GM18909 (cell line): Measurements from ENCODE around the gene SLC6A1.

Source experiments
- ATAC-seq: cut with Tn5 transposase; IDR thresholded peaks from one replicate; pipeline ENCODE4 v1.9.1; 2021; ENCODE audit warnings: mild to moderate bottlenecking; ENCODE audit not compliant: unreplicated experiment, poor library complexity

Gene SLC6A1

DNA sequence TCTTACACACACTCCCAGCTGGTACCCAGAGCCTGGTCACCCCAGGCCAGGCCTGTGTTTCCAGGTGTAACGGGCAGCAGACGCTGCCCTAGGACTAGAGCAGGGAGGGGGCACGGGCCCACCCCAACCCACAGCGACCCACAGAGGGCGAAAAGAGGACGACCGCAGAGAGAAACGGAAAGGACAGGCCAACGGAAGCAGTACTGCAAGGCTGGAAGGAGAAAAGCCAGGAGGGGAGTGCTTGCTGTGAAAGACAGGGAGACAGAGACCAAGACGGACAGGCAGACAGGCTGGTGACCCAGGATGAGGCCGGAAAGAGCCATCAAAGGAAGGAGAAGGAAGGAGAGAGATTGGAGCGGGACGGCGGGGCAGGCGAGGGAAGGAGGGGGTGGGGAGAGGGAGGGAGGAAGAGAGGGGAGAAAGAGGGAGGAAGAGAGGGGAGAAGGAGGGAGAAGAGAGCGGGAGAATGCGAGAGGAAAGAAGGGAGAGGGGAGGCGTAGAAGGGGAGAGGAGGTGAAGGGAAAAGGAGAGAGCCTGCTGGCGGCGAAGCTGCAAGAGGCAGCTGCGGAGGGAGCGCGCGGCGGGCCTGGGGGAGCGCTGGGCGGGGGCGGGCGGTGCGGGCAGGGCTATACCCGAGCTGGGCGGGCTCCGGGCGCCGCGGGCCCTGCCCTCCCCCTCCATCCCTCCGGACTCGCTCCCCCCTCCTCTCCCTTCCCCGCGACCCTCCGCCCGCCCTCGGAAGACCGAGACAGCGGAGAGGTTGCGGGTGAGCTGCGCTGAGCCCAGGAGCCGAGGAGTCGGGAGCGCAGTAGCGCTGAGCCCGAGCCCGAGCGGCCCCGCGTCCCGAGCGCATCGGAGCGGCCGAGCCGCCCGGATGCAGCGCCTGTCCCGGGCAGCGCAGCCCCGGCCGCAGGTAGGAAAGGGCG, at the start of gene SLC6A1:
Gene SLC6A1 (plus strand): TSS at position 732 of the 926 bp plus-strand sequence. CDS start 24,464 bp downstream, outside the sequence.
- no peak for ATAC-seq

DNA sequence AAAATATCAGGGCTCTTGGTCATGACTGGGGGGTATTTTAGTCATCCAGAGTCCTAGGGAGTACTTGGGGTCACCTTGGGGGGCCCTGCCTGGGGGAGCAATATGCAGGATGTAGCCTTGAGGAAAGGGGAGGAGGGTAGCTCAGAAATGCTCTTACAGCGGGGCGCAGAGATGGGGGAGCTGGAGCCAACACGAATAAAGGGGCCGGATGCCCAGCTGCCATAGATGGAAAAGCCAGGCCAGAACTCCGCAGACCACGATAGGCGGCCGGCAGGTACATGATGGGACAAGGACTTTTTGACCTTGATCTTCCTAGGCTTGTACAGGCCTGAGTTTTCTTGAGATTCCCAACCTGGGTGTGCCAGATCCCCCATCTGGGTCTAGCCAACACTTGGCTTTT, 47.7 kb upstream of the SLC6A1 start:
- no peak for ATAC-seq

DNA sequence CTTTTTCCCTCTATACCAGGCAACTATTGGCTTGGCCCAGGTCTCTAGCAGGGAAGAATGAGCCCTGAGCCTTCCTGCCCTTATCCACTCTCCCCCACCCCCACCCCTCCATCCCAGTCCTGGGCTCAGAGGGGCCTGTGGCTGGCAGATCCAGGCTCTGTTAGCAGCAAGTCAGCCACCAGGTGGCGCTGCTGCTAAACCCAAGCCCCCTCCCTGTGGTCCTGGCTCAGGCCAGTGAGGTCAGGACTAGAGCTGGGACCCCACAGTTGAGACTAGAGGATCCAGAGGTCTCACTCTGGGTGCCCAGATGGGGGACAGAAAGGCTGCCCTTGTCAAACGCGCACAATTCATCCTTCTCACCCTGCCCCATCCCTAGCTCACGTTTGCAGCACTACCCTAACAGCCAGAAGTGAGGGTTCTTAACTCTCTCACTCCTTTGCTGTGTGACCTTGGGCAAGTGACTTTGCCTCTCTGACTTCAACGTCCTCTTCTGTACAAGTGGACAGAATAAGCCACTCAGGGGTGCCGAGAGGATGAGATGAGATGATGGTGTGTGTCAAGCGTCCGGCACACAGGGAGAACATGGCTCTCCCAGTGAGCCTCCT, 46.8 kb upstream of the SLC6A1 start:
- ATAC-seq: peak; percentile 62

DNA sequence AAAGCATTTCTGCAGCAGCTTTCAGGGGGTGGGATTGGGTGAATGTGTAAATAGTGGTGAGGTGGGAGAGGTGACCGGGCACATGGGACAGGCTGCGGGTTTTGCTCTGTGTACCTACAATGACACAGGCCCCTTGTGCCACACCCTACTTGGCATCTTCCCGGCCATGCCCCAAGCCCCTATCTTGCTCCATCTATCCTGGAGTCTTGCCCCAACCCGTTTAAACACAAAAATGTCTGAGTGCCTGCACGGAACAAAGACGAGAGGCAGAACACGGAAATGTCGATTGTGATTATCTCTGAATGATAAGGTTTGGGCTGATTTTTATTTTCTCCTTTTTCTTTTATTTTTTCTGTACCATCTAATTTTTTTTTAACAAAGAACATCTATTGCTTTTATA, 46.0 kb upstream of the SLC6A1 start:
- no peak for ATAC-seq

DNA sequence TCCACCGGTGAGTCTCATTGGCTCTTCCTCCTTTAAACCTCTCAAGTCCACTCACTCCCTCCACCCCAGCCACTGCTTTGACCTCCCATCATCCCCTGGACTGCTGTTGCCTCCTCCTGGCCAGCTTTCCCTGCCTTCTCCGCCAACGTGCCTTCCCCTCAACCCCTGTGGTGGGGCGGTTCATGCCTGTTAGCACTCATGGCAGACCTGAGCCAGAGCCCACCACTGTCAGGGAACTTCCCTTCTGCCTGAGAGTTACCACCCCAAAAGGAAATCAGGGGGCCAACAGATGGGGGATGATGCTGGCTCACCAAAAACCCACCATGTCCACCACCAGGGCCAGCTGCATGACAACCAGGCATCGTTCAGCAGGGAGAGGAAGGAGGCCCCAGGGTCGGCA, 44.2 kb upstream of the SLC6A1 start:
- no peak for ATAC-seq

DNA sequence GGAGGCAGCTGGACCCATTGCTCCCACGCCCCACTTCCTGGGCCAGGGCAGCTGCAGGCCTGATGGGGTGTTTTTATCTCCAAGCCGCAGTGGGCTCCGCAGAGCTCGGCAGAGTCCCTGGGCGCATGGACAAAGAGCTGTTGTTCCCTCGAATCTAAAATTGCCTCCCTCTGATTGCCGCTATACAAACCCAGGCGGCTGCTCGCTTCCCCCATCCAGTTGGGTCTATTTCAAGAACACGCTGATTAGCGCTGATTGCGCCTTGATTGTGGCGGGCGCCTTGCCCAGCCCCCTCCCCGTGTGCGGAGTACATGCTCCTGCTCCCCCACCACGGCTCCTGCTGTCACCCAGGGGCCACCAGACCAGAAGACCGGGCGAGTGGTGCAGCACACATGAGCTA, 43.4 kb upstream of the SLC6A1 start:
- no peak for ATAC-seq

DNA sequence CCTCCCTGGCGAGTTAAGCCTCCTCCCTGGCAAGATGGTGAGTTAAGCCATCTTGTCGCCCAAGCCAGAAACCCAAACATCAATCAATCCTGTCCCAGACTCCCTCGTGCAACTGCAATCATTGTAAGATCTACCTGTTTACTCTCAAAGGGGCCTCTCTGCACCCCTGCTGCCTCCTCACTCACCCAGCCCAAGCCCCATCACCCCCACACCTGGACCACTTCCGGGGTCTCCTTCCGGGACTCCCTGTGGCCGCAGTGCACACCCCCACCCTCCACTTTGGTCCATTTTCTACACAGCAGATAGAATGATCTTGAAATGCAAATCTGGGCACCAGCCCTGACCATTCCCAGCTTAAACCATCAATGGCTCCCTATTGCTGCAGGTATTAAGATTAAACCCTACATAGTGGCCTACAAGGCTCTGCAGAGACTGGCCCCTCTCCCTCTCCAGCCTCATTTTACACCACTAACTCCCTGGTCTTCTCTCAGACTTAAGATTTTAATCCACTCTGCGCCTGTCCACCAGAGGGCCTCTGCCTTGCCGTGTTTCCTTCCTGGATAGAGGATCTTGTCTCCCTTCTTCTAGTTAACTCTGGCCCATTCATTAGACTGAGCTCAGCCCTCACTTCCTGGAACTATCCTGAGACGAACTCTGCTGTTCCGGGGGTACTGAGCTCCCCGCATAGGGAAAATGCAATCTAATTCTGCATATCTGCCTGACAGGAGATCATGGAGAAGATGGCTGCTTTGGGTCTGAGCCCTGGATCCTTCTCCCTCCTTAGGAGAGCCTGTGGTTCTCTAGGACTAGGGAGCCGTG, 41.9 kb upstream of the SLC6A1 start:
- ATAC-seq: no peak

DNA sequence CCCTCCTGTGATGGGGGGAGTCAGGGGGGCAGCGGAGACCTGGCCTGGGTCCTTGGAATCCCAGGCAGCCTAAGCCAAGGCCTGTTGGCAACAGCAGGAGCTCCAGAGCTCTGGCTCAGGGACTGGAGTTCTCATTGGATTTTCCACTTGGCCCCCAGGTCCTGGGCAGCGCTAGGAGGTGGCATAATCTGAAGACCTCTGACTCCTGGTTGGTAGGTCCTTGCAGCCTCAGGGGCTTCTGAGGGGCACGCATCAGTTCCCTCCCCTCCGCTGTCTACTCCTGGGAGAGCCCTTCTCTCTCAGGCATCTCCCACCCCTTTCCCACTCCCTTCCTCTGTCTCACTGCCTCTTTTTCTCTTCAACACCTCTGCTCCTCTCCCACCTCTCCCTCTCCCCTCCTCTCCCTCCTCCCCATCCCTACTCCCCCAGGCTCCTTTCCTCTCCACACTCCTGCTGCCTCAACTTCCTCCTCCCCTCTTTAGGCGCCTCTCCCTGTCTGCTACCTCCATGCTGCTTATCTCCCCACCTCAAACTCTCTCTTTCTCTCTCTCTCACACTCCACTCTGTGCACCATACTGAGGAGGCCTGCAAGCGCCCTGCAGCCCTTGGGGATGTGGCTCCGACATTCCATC, 41.1 kb upstream of the SLC6A1 start:
- ATAC-seq: no peak

DNA sequence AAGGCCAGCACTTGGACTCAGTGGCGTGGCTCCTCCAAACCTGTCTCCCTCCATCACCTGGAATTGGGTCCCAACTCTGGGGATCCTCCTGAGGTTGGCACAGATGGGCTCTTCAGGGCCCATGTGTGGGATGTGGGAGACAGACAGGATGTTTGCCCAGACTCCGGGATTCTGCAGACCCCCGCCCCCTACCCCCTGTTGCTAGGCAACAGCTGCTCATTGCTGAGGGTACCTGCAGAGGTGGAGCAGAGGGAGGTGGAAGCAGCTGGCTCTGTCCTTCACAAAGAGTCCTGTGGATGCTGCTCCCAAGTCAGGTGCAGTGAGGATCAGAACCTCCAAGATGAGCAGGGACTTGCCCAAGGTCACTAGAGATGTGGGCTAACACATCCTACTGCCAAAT, 40.0 kb upstream of the SLC6A1 start:
- ATAC-seq: no peak

DNA sequence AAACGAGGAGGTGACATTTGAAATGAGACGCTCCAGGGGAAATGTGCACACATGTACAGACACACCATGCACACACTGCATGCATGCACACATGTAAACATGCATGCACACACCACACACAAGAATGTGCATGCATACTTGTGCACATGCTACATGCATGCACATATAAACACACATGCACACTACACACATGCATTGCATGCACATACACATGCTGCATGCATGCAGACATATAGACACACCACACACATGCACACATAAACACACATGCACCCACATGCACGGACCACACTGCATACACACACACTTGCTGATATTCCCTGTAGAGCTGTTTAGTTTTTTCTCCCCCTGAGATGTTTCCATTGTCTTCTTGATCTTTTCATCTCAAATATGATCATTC, 37.8 kb upstream of the SLC6A1 start:
- no peak for ATAC-seq

DNA sequence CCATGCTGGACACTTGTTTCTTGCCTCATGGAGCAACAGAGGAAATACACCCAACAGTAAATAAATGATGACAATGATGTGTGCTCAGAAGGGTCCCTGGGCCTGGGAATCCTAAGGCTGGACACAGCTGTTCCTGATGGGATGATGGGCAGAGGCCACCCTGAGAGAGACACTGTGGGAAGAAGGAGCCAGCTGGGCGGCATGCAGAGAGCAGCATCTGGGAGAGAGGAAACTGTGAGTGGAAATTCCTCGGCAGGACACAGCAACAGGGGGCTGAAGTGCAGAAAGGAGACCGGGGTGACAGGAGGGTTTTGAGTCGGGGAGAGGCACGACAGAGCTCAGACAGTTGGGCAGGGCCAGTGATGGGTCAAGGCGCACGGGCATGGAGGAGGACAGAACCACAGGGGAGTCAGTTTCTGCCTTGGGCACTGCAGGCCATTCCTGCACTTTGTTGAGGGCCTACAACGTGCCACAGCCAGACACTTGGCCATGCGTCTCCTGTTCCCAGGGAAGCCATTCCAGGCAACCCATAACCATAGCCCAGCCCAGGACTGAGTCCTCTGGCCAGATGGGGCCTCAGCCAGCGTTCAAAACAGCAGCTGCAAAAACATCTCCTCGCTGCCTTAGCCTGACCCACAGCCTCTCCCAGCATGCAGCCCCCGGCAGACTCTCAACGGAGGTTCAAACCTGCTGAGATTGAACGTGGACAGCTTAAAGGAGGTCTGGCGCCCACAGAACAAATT, 36.7 kb upstream of the SLC6A1 start:
- no peak for ATAC-seq

DNA sequence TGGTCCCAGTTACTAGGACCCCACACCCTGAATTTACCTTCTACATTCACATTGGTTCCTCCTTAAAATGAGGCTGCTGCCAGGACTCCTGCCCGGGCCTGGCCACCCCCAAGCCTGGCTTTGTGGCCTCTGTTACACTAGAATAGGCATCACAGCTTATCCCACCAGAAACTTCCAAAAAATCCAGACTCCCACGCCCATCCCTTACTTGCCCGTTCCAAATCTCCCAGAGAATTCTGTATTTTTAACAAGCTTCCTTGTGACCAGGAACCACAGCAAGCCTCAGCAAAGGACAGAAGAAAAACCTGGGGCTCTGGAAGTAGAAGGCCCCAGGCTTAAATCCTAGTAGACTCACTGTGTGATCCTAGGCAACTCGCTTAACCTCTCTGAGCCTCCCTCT, 36.0 kb upstream of the SLC6A1 start:
- ATAC-seq: no peak

DNA sequence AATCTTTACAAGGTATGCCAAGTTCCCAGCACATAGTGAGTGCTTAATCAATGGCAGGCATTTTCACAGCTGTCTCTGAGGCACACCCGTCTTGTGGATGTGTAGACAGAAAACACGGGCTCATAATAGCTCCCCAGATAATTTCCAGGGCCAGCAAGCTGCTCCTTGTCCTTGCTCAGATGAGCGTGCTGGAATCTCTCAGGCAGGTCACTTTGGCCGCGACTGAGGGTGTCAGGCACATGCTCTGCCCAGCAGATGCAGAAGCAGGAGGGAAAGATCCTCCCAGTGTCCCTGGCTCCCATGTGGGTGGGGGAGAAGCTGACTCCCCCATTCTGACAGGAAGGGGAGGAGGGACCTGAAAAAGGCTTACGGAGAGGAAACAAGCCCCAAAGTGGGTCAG, 35.6 kb upstream of the SLC6A1 start:
- no peak for ATAC-seq

DNA sequence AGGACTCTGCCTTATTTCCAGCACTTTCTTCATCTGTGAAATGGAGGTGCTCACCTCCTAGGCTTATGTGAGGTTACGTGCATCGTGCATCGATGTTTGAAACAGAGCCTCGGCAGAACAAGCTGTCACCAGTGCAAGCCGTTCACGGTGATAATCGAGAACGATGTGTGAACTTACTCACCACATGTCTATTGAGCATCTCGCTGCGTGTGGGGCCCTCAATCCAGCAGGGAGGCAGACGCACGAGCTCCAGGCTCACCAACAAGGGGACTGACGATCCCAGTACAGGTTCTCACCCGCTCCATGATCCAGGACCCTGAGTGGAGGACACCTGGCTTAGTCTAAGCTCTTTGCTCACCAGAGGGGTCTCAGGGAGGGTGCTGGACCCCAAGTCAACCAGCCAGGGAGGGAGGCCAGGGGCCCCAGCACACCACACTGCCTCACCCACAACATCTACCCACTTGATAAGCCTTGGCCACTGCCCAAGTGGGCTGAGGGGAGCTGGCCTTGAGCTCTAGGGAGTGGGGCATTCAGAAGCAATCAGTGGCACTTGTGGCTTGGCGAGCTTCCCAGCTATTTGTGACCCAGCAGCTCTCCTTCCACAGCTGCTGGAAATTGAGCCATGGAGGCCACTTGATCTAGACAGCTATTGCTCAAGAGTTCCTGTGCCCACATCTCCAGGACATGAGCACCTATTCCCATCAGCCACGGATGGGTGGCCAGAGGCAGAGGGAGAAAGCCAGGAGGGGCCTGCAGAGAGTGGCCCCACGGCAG, 34.4 kb upstream of the SLC6A1 start:
- ATAC-seq: no peak

DNA sequence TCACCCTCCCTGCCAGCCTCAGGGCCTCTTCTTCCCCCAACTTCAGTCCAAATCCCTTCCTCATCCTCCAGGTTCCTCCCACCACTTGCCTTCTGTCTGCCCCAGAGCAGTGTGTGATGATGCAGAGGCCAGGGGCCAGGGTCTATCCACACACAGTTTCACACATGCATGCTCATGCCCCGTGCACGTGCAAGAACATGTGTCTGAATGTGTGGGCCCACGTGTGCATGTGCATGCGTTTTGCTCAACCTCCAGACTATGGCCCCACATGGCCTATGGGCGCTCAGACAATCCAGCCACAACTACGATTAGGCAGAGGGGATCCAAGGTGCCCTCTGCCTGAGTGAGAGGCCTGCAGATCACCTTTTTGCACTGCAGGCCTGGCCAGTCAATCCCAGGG, 32.3 kb upstream of the SLC6A1 start:
- no peak for ATAC-seq

DNA sequence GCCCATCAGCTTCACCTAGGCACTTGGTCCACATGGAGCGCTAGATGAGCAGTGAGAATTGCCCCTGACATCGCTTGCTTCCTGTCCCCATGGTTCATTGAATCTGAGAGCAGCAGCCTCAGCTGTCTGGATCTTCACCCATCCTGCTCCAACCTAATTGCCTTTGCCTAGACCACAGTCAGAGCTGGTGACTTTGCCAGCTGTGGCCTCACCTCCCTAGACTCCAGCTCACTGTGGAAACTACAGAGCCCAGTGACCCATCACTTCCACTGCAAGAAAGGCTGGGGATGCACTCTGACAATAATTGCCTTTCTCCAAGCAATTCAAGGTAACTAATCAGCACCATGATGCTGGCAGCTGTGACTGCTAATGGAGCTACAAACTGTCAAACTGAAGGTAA, 30.6 kb upstream of the SLC6A1 start:
- ATAC-seq: no peak

DNA sequence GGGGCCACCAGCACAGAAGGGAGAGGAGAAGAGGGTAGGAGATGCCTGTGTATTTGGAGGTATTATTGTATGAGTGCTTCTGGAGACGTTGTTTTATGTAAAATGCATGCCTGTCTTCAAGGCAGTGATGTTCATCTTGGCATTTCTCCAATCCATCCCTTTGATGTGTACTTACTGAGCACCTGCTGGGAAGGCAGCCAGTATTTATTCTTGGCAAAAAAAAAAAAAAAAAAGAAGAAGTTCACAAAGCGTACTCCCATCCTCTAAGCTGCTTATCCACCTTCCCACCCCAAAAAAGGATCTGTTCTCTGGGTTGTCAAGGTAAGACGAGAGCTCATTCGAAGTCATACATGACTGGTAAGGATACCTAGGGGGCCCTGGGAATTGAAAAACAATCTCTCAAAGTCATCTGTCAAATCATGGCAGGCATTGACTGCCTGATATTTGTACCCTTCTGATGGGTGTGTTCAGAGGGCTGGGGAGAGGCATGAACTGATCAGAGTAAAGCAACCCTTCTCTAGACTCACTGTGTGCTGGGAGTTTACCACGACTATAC, 30.0 kb upstream of the SLC6A1 start:
- ATAC-seq: no peak

DNA sequence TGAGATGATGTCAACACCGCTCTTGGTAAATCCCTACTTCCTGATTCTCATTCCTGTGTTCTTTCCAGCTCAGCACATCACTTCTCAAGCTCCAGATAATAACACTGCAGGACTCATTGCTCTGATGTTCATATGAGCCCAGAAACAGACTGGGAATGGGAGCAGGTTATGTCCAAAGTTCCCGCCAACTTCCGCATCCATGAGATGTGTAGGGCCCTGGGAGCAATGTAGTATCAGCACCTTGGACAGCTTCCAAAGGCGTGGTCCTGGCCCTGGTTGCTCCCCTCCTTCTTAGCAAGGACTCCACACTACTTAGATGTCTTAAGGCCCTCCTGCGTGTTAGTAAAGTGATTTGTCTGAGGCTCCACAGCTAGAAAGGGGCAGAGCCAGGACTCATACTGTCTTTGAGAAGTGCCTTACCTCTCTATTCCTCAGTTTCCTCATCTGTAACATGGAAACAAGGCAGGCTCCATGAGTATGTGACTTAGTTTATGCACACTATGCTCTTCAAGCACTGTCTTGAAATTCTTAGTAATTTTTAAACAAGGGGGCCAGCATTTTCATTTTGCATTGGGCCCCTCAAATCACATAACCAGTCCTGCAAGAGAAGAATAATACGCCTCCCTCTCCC, 27.9 kb upstream of the SLC6A1 start:
- no peak for ATAC-seq
